ENCODE data around the gene SMAD3. TPM values are rescaled to one million over a fixed set of nuclear protein-coding genes. Genes with fewer than 3 reads are reported as not detected.

SMAD3 gene
- total RNA-seq, 3 donors from 2014 or later = 22.5 to 44.6 (median 33.4) TPM

DNA sequence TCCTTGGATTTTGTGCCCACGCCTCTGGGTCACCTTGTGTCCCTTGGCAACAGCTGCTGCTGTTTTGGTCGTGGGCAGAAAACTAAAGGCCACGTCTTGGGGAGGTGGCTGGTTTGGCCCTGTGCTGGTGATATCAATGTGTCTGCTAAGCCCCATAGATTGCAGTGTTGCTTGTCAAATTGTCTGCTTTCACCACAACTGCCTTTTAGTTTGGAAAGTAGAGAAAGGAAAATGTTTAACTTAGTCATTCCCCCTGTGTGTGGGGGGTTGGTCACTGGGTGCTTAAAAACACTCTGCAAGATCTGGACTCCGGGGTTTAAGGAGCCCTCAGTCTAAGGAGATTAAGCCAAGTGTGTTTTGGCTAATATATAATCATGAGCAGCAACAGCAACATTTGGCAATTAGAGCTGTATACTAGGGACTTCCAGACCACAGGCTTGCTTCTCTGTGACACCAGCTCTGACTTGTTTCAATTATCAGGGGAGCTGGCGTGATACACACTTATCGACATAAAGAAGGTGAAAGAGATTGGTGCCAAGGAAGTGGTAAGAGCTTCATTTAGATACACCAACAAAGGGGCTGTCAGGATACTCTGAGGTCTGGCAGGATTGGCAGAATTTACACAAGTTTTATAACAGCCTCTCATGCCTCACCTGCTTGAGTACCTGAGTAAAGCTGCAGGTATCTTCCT is 3.5 kb downstream of the SMAD3 start:
- H3K27ac ChIP-seq = peak overlapping the region; percentile 52 to 86
- H3K4me1 ChIP-seq = no peaks in the 10 kb centered on the region
- DNase-seq (ENCODE audit: low spot score in 2 of 2) = no peak
- intact Hi-C loops (cut with DNase I; ENCODE audit: low total_unique reads) = no loop called here
- TF ChIP-seq POLR2AphosphoS5 (IDR thresholded peaks at IDR 0.05) (no peak), POLR2A (IDR thresholded peaks at IDR 0.05) (no peak), CTCF (IDR thresholded peaks at IDR 0.05) (no peak)
- no peaks in the 10 kb centered on the region for H3K9me3 ChIP-seq
- peak overlapping the region; percentile 84 to 94 (median 91) for H3K4me3 ChIP-seq
- no peaks in the 10 kb centered on the region for H3K36me3 ChIP-seq
- no peaks in the 10 kb centered on the region for H3K27me3 ChIP-seq

GRCh38 chr15:67070150-67070549 is 4.7 kb downstream of the SMAD3 start:
- DNase-seq (ENCODE audit: low spot score in 2 of 2) = no peak
- Histone ChIP-seq H3K9me3 (no peaks in the 10 kb centered on the region), H3K4me1 (no peaks in the 10 kb centered on the region), H3K36me3 (no peaks in the 10 kb centered on the region), H3K4me3 (no peak overlapping the region), H3K27ac (no peak overlapping the region), H3K27me3 (no peaks in the 10 kb centered on the region)
- intact Hi-C loops (cut with DNase I; ENCODE audit: low total_unique reads) = no loop called here
- TF ChIP-seq POLR2AphosphoS5 (IDR thresholded peaks at IDR 0.05) (no peak), POLR2A (IDR thresholded peaks at IDR 0.05) (no peak), CTCF (IDR thresholded peaks at IDR 0.05) (no peak)

GRCh38 chr15:67070892-67071664 is 5.7 kb downstream of the SMAD3 start:
- intact Hi-C loops (cut with DNase I; ENCODE audit: low total_unique reads) = no loop called here
- H3K27ac ChIP-seq = no peak overlapping the region
- H3K36me3 ChIP-seq = no peaks in the 10 kb centered on the region
- TF ChIP-seq CTCF (IDR thresholded peaks at IDR 0.05) = no peak
- TF ChIP-seq POLR2AphosphoS5 (IDR thresholded peaks at IDR 0.05) = no peak
- TF ChIP-seq POLR2A (IDR thresholded peaks at IDR 0.05) = no peak
- no peak for DNase-seq (ENCODE audit: low spot score in 2 of 2)
- H3K4me1 ChIP-seq = no peaks in the 10 kb centered on the region
- H3K4me3 ChIP-seq = no peak overlapping the region
- no peaks in the 10 kb centered on the region for H3K9me3 ChIP-seq
- H3K27me3 ChIP-seq = no peaks in the 10 kb centered on the region

- no peaks in the 10 kb centered on the region for H3K27me3 ChIP-seq
- H3K4me3 ChIP-seq = no peak overlapping the region
- DNase-seq (ENCODE audit: low spot score in 2 of 2) = no peak
- no peaks in the 10 kb centered on the region for H3K36me3 ChIP-seq
- intact Hi-C loops (cut with DNase I; ENCODE audit: low total_unique reads) = no loop called here
- peaks cover 0 to under 1% of the 10 kb centered on the region in 2 donors for H3K4me1 ChIP-seq
- TF ChIP-seq POLR2A (IDR thresholded peaks at IDR 0.05) (no peak), CTCF (IDR thresholded peaks at IDR 0.05) (no peak), POLR2AphosphoS5 (IDR thresholded peaks at IDR 0.05) (no peak)
- H3K27ac ChIP-seq = no peak overlapping the region
- H3K9me3 ChIP-seq = no peaks in the 10 kb centered on the region
Observed at GRCh38 chr15:67072442-67072841, 7.0 kb downstream of the SMAD3 start.

- H3K4me1 ChIP-seq = peaks cover 0 to 3% of the 10 kb centered on the region in 2 donors
Observed at GRCh38 chr15:67072958-67073357, 7.6 kb downstream of the SMAD3 start.

More at GRCh38 chr15:67072958-67073357, 7.6 kb downstream of the SMAD3 start:
- DNase-seq (ENCODE audit: low spot score in 2 of 2) = no peak
- no peaks in the 10 kb centered on the region for H3K36me3 ChIP-seq
- TF ChIP-seq CTCF (IDR thresholded peaks at IDR 0.05) (no peak), POLR2A (IDR thresholded peaks at IDR 0.05) (no peak)
- intact Hi-C loops (cut with DNase I; ENCODE audit: low total_unique reads) = no loop called here
- peak overlapping the region in 1 of 2 donors; percentile 36 for H3K27ac ChIP-seq
- H3K9me3 ChIP-seq = no peaks in the 10 kb centered on the region
- H3K27me3 ChIP-seq = no peaks in the 10 kb centered on the region
- H3K4me3 ChIP-seq = no peak overlapping the region
